ENCODE results near the gene BACH2.
"Not testable (repeated sequence)": the region's sequence is repeated elsewhere in the genome, so short reads cannot be mapped to it uniquely, and the experiment has no call there.

The BACH2 gene

DNA sequence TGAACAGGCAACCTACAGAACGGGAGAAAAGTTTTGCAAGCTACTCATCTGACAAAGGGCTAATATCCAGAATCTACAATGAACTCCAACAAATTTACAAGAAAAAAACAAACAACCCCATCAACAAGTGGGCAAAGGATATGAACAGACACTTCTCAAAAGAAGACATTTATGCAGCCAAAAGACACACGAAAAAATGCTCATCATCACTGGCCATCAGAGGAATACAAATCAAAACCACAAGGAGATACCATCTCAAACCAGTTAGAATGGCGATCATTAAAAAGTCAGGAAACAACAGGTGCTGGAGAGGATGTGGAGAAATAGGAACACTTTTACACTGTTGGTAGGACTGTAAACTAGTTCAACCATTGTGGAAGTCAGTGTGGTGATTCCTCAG, 237.5 kb downstream of the BACH2 start:
- not testable (repeated sequence) for H2AFZ ChIP-seq (ENCODE audit: low read length); H2AK5ac ChIP-seq (ENCODE audit: low read depth, low read length); H2BK15ac ChIP-seq (ENCODE audit: low read length); H4K91ac ChIP-seq (ENCODE audit: low read depth, low read length, poor library complexity); H3K4ac ChIP-seq (ENCODE audit: low read length); H3K18ac ChIP-seq (ENCODE audit: low read length); H3K4me1 ChIP-seq (ENCODE audit: control insufficient read depth in 2 of 2, insufficient read depth in 1 of 2, low read depth in 1 of 2, low read length in 2 of 2); H3K27me3 ChIP-seq (ENCODE audit: control insufficient read depth in 3 of 3, insufficient read depth in 3 of 3, low read depth in 1 of 3, low read length in 3 of 3); H3K36me3 ChIP-seq (replicated peaks in 1 of 2; ENCODE audit: control insufficient read depth in 2 of 2, insufficient read depth in 2 of 2, low read length in 2 of 2); H3K9me3 ChIP-seq (replicated peaks in 1 of 2; ENCODE audit: control insufficient read depth in 2 of 2, insufficient read depth in 1 of 2, low read depth in 1 of 2, low read length in 2 of 2); DNase-seq (ENCODE audit: low spot score); H3K4me3 ChIP-seq (ENCODE audit: low read length in 2 of 2); H4K8ac ChIP-seq (ENCODE audit: low read depth, low read length); H3K4me2 ChIP-seq (ENCODE audit: insufficient read depth, low read length, poor library complexity, severe bottlenecking); H3K23ac ChIP-seq (ENCODE audit: low read depth, low read length, poor library complexity); H2BK120ac ChIP-seq (ENCODE audit: low read depth, low read length); H3K9ac ChIP-seq (ENCODE audit: low read depth, low read length, poor library complexity); H2BK12ac ChIP-seq (ENCODE audit: low read length); H3K79me1 ChIP-seq (ENCODE audit: low read depth, low read length); H3K14ac ChIP-seq (ENCODE audit: low read length); H2BK5ac ChIP-seq (ENCODE audit: low read length); H3K27ac ChIP-seq (replicated peaks; ENCODE audit: low read length)
- no CpG with 5 or more reads among the region's 3 CpGs for WGBS, 2 donors (ENCODE audit: extremely low coverage in 2 of 2, insufficient read length in 2 of 2, insufficient replicate concordance in 1 of 2)

GRCh38 chr6:90055924-90056323, 240.7 kb downstream of the BACH2 start:
- H2BK120ac ChIP-seq (ENCODE audit: low read depth, low read length); H2BK12ac ChIP-seq (ENCODE audit: low read length); H3K4me2 ChIP-seq (ENCODE audit: insufficient read depth, low read length, poor library complexity, severe bottlenecking); H4K8ac ChIP-seq (ENCODE audit: low read depth, low read length); H2BK15ac ChIP-seq (ENCODE audit: low read length); H3K36me3 ChIP-seq (replicated peaks in 1 of 2; ENCODE audit: control insufficient read depth in 2 of 2, insufficient read depth in 2 of 2, low read length in 2 of 2); H3K4me1 ChIP-seq (ENCODE audit: control insufficient read depth in 2 of 2, insufficient read depth in 1 of 2, low read depth in 1 of 2, low read length in 2 of 2); H3K27me3 ChIP-seq (ENCODE audit: control insufficient read depth in 3 of 3, insufficient read depth in 3 of 3, low read depth in 1 of 3, low read length in 3 of 3); H3K14ac ChIP-seq (ENCODE audit: low read length); H3K9ac ChIP-seq (ENCODE audit: low read depth, low read length, poor library complexity); H3K4me3 ChIP-seq (ENCODE audit: low read length in 2 of 2); H3K4ac ChIP-seq (ENCODE audit: low read length); H3K18ac ChIP-seq (ENCODE audit: low read length); H3K27ac ChIP-seq (replicated peaks; ENCODE audit: low read length); H2AK5ac ChIP-seq (ENCODE audit: low read depth, low read length); H2AFZ ChIP-seq (ENCODE audit: low read length); H3K23ac ChIP-seq (ENCODE audit: low read depth, low read length, poor library complexity); H4K91ac ChIP-seq (ENCODE audit: low read depth, low read length, poor library complexity); H2BK5ac ChIP-seq (ENCODE audit: low read length); H3K79me1 ChIP-seq (ENCODE audit: low read depth, low read length); DNase-seq (ENCODE audit: low spot score): not testable (repeated sequence)
- no CpG with 5 or more reads among the region's 1 CpG for WGBS, 2 donors (ENCODE audit: extremely low coverage in 2 of 2, insufficient read length in 2 of 2, insufficient replicate concordance in 1 of 2)
- H3K9me3 ChIP-seq (replicated peaks in 1 of 2; ENCODE audit: control insufficient read depth in 2 of 2, insufficient read depth in 1 of 2, low read depth in 1 of 2, low read length in 2 of 2) = peaks cover 3 to 19% of the 10 kb centered on the region in 2 donors

GRCh38 chr6:90054193-90054592, 242.4 kb downstream of the BACH2 start:
- not testable (repeated sequence) for H3K27me3 ChIP-seq (ENCODE audit: control insufficient read depth in 3 of 3, insufficient read depth in 3 of 3, low read depth in 1 of 3, low read length in 3 of 3); H4K91ac ChIP-seq (ENCODE audit: low read depth, low read length, poor library complexity); H2AK5ac ChIP-seq (ENCODE audit: low read depth, low read length); H3K23ac ChIP-seq (ENCODE audit: low read depth, low read length, poor library complexity); H2BK5ac ChIP-seq (ENCODE audit: low read length); H3K4me3 ChIP-seq (ENCODE audit: low read length in 2 of 2); H3K79me1 ChIP-seq (ENCODE audit: low read depth, low read length); H2BK15ac ChIP-seq (ENCODE audit: low read length); H2BK120ac ChIP-seq (ENCODE audit: low read depth, low read length); H2BK12ac ChIP-seq (ENCODE audit: low read length); H3K4ac ChIP-seq (ENCODE audit: low read length); H2AFZ ChIP-seq (ENCODE audit: low read length); H3K4me2 ChIP-seq (ENCODE audit: insufficient read depth, low read length, poor library complexity, severe bottlenecking); H3K4me1 ChIP-seq (ENCODE audit: control insufficient read depth in 2 of 2, insufficient read depth in 1 of 2, low read depth in 1 of 2, low read length in 2 of 2); H3K14ac ChIP-seq (ENCODE audit: low read length); H4K8ac ChIP-seq (ENCODE audit: low read depth, low read length); H3K36me3 ChIP-seq (replicated peaks in 1 of 2; ENCODE audit: control insufficient read depth in 2 of 2, insufficient read depth in 2 of 2, low read length in 2 of 2); H3K27ac ChIP-seq (replicated peaks; ENCODE audit: low read length); H3K9ac ChIP-seq (ENCODE audit: low read depth, low read length, poor library complexity); H3K18ac ChIP-seq (ENCODE audit: low read length); DNase-seq (ENCODE audit: low spot score)
- H3K9me3 ChIP-seq (replicated peaks in 1 of 2; ENCODE audit: control insufficient read depth in 2 of 2, insufficient read depth in 1 of 2, low read depth in 1 of 2, low read length in 2 of 2) = peaks cover 3 to 19% of the 10 kb centered on the region in 2 donors
- no CpG with 5 or more reads among the region's 12 CpGs for WGBS, 2 donors (ENCODE audit: extremely low coverage in 2 of 2, insufficient read length in 2 of 2, insufficient replicate concordance in 1 of 2)

DNA sequence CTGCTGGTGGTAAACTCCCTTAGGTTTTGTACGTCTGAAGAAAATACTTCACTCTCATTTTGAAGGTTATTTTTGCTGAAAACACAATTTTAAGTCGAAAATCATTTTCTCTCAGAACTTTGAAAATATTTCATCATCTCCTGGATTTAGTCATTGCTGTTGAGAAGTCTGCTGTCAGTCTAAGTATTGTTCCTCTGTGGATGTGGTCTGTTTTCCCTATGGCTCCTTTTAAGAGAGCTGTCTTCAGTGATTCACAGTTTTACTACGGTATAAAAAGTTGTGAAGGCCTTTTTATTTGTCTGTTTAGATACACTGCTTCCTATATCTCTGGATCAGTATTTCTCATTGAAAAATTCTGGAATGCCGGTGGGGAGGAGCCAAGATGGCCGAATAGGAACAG, 243.0 kb downstream of the BACH2 start:
- H3K27me3 ChIP-seq (ENCODE audit: control insufficient read depth in 3 of 3, insufficient read depth in 3 of 3, low read depth in 1 of 3, low read length in 3 of 3) = no peaks in the 10 kb centered on the region
- no CpG with 5 or more reads among the region's 5 CpGs for WGBS, 2 donors (ENCODE audit: extremely low coverage in 2 of 2, insufficient read length in 2 of 2, insufficient replicate concordance in 1 of 2)
- peaks cover 3 to 19% of the 10 kb centered on the region in 2 donors for H3K9me3 ChIP-seq (replicated peaks in 1 of 2; ENCODE audit: control insufficient read depth in 2 of 2, insufficient read depth in 1 of 2, low read depth in 1 of 2, low read length in 2 of 2)

More for the DNA sequence above, 243.0 kb downstream of the BACH2 start:
- no peaks in the 10 kb centered on the region for H3K36me3 ChIP-seq (replicated peaks in 1 of 2; ENCODE audit: control insufficient read depth in 2 of 2, insufficient read depth in 2 of 2, low read length in 2 of 2)
- H4K91ac ChIP-seq (ENCODE audit: low read depth, low read length, poor library complexity) = no peak overlapping the region
- H3K9ac ChIP-seq (ENCODE audit: low read depth, low read length, poor library complexity) = no peak overlapping the region
- no peaks in the 10 kb centered on the region for H3K4me1 ChIP-seq (ENCODE audit: control insufficient read depth in 2 of 2, insufficient read depth in 1 of 2, low read depth in 1 of 2, low read length in 2 of 2)
- no peak overlapping the region for H3K23ac ChIP-seq (ENCODE audit: low read depth, low read length, poor library complexity)
- H2BK15ac ChIP-seq (ENCODE audit: low read length) = no peak overlapping the region
- no peak overlapping the region for H2AFZ ChIP-seq (ENCODE audit: low read length)
- H2BK12ac ChIP-seq (ENCODE audit: low read length) = no peak overlapping the region
- no peak for DNase-seq (ENCODE audit: low spot score)
- no peak overlapping the region for H4K8ac ChIP-seq (ENCODE audit: low read depth, low read length)
- no peak overlapping the region for H3K4me3 ChIP-seq (ENCODE audit: low read length in 2 of 2)
- H3K4me2 ChIP-seq (ENCODE audit: insufficient read depth, low read length, poor library complexity, severe bottlenecking) = no peak overlapping the region
- H2BK5ac ChIP-seq (ENCODE audit: low read length) = no peak overlapping the region
- no peaks in the 10 kb centered on the region for H3K79me1 ChIP-seq (ENCODE audit: low read depth, low read length)
- no peak overlapping the region for H2BK120ac ChIP-seq (ENCODE audit: low read depth, low read length)
- H3K14ac ChIP-seq (ENCODE audit: low read length) = no peak overlapping the region
- no peak overlapping the region for H3K27ac ChIP-seq (replicated peaks; ENCODE audit: low read length)
- H3K4ac ChIP-seq (ENCODE audit: low read length) = no peak overlapping the region
- no peak overlapping the region for H3K18ac ChIP-seq (ENCODE audit: low read length)
- H2AK5ac ChIP-seq (ENCODE audit: low read depth, low read length) = no peak overlapping the region
